Transverse colon (tissue), 4 donors: ENCODE data around the gene TARDBP. TPM values are rescaled to one million over a fixed set of nuclear protein-coding genes. Genes with fewer than 3 reads are reported as not detected.

Experiments
- DNase-seq: peaks from one replicate; pipeline ENCODE4 v3.0.0-alpha.2; 2019
- H3K27ac ChIP-seq, 4 donors: fragments of 200-600 bp; sonication (generic); 2 replicates each; pipeline ENCODE4 v1.5.1; 2016 to 2018; ENCODE audit warnings: inconsistent platforms in 4 of 4
- H3K27me3 ChIP-seq: fragments of 200-600 bp; sonication (generic); 2 replicates; pipeline ENCODE4 v1.5.1; 2017; ENCODE audit warnings: inconsistent platforms
- H3K36me3 ChIP-seq, 4 donors: fragments of 200-600 bp; sonication (generic); 2 replicates each; pipeline ENCODE4 v1.5.1; 2017 to 2019; ENCODE audit warnings: inconsistent platforms in 4 of 4
- H3K4me1 ChIP-seq, 4 donors: fragments of 200-600 bp; sonication (generic); 2 replicates each; pipeline ENCODE4 v1.5.1; 2017 to 2020; ENCODE audit warnings: inconsistent platforms in 4 of 4
- H3K4me3 ChIP-seq, 4 donors: fragments of 200-600 bp; sonication (generic); 1 replicate in 1 of 4; 2 replicates in 3 of 4; pipeline versions ENCODE4 v1.5.1 to v1.6.1; 2017 to 2019; ENCODE audit warnings: inconsistent platforms in 4 of 4
- H3K9me3 ChIP-seq, 2 donors: fragments of 200-600 bp; sonication (generic); 2 replicates each; pipeline ENCODE4 v1.5.1; 2017 to 2019; ENCODE audit warnings: inconsistent platforms in 2 of 2
- EP300 ChIP-seq: sonication (generic); formaldehyde crosslinking; IDR thresholded peaks from one replicate; pipeline ENCODE4 v1.6.1; 2017; ENCODE audit warnings: antibody characterized with exemption, low read depth
- POLR2A ChIP-seq: fragments of 450-650 bp; IDR thresholded peaks from one replicate; pipeline ENCODE4 v1.6.1; 2016; ENCODE audit warnings: antibody characterized with exemption, mild to moderate bottlenecking, moderate library complexity
- POLR2AphosphoS5 ChIP-seq, 3 donors: sonication (generic); formaldehyde crosslinking; IDR thresholded peaks; one replicate each; pipeline ENCODE4 v1.6.1; 2016; ENCODE audit warnings: antibody characterized with exemption in 3 of 3
- WGBS, 2 donors: methylation state at CpG; one replicate each; pipeline ENCODE4 v1.1.5; 2018; ENCODE audit warnings: low coverage in 1 of 2; 5-methylcytosine and 5-hydroxymethylcytosine counted together
- in situ Hi-C, 4 donors: fragments of 200-750 bp; cut with MboI; loops; one replicate each; pipeline versions ENCODE4 v1.15.0 to v1.15.1; 2017; ENCODE audit warnings: low sequenced_read_pairs in 3 of 4, low pct_ligation_motif_present in 1 of 4, low pct_unique_long_range_greater_than_20kb in 1 of 4
- intact Hi-C: fragments of 100-400 bp; cut with DNase I; formaldehyde crosslinking; loops from one replicate; pipeline ENCODE4 v1.15.1; 2023; ENCODE audit warnings: low total_unique reads
- total RNA-seq, 4 donors: library from RNA; depleted of rRNA; stranded (reverse); fragments of >200 nt; gene quantifications; one replicate each; pipeline ENCODE4 v1.1.0, GENCODE V29; 2016
- TF ChIP-seq, protein P1 (sequence below), 5 experiments: fragments of 200-600 bp in 3 of 5; fragments of 450-650 bp in 2 of 5; sonication (generic) in 3 of 5; IDR thresholded peaks; 1 replicate in 2 of 5; 2 replicates in 3 of 5; pipeline ENCODE4 v1.5.1; 2016 to 2017; ENCODE audit warnings: antibody characterized with exemption in 5 of 5, inconsistent platforms in 3 of 5, mild to moderate bottlenecking in 2 of 5, moderate library complexity in 1 of 5

Gene TARDBP
- total RNA-seq, 4 donors from 2014 or later = 112 to 278 (median 190) TPM

DNA sequence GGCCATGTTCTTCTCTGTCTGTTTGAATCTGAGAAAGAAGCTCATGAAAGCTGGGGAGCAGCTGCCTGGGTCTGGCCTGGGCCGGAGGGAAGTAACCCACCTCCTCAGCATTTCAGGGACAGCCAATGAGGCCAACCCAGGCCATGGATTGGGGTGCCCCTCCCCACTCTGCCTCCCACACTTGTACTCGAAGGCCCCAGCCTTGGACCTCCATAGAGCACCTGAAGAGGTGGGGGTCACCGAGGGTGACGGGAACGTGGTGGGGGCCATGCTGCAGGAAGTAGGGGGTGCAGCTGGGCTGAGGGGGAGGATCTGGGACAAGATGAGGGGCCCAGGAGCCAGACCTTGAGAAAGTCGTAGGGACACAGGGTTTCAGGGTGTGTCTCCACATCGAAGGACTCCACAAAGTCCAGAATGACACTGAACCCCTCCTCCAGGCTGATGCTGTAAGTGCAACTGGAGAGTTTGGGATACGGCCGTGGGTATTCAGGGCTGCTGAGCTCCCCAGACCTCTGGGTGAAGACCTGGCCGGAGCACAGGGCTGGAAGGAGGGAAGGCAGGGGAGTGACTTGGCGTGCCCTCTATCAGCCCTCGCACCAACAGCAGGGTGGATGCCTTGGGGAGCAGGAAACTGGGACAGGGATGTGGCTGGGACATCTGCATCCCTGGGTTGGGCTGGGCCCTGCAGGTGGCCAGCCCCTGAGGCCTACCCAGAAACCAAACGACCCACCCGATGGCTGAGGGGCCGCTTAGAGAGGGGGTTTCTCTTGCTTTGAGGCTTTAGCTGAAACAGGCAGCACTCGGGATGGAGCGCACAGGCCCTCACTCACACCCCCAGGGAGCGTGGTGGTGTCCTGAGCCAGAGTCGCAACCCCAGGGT lies 30.8 kb downstream of the TARDBP start:
- H3K36me3 ChIP-seq = no peaks in the 10 kb centered on the region
- TF ChIP-seq POLR2AphosphoS5 (IDR thresholded peaks at IDR 0.05) (no peak), EP300 (no peak), POLR2A (no peak)
- TF ChIP-seq, protein P1, sequence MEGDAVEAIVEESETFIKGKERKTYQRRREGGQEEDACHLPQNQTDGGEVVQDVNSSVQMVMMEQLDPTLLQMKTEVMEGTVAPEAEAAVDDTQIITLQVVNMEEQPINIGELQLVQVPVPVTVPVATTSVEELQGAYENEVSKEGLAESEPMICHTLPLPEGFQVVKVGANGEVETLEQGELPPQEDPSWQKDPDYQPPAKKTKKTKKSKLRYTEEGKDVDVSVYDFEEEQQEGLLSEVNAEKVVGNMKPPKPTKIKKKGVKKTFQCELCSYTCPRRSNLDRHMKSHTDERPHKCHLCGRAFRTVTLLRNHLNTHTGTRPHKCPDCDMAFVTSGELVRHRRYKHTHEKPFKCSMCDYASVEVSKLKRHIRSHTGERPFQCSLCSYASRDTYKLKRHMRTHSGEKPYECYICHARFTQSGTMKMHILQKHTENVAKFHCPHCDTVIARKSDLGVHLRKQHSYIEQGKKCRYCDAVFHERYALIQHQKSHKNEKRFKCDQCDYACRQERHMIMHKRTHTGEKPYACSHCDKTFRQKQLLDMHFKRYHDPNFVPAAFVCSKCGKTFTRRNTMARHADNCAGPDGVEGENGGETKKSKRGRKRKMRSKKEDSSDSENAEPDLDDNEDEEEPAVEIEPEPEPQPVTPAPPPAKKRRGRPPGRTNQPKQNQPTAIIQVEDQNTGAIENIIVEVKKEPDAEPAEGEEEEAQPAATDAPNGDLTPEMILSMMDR (IDR thresholded peaks at IDR 0.05) = no peak
- H3K4me3 ChIP-seq = no peak overlapping the region
- peaks cover 0 to 1% (median 0%) of the 10 kb centered on the region in 4 donors for H3K4me1 ChIP-seq
- DNase-seq = no peak
- H3K27ac ChIP-seq = no peak overlapping the region
- in situ Hi-C loops = loop anchor here in 2 of 4 donors (25.0 kb wide), 1 partner anchor 594 kb away; no protein-coding TSS in a partner anchor
- intact Hi-C loops = no loop called here
- H3K27me3 ChIP-seq = no peaks in the 10 kb centered on the region
- 77 to 100% methylated on average over 3 to 19 of the region's 19 CpGs for WGBS, 2 donors
- H3K9me3 ChIP-seq = no peaks in the 10 kb centered on the region

DNA sequence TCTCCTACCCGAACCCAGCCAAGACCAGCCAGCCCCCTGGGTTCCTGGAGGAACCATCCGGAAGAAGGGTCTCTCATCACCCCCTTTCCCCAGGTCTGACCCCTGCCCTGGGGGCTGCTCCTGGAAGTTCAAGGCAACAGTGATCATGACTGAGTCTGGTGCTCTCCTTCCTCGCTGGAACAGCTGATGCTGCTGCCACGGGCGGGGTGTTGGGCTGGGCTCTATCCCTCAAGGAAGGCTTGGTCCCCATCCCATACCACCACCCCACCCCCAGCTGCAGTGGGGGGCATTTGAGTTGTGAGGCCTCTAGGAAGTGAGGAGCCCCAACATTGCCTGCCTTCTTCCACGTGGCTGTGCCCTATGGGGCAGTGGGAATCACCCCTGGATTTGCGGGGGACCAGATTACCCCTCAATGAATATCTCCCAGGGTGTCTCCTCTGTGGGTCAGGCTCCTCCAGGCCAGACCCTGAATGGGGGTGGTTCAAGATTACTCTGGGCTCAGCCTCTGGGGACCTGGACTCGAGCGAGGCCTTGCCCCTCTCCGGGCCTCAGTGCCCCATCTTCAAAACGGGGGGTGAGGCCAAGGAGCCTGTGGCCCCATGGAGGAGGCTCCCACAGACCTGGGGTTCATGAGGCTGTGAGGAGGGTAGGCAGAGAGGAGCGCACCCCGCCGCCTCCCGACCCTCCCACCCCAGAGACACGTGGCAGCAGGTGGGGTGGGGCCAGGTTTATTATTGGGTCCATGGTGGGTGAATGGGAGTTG lies 31.8 kb downstream of the TARDBP start:
- Histone ChIP-seq H3K4me3 (no peak overlapping the region), H3K4me1 (no peaks in the 10 kb centered on the region), H3K9me3 (no peaks in the 10 kb centered on the region), H3K27ac (no peak overlapping the region), H3K36me3 (no peaks in the 10 kb centered on the region), H3K27me3 (no peaks in the 10 kb centered on the region)
- TF ChIP-seq POLR2A (no peak), POLR2AphosphoS5 (IDR thresholded peaks at IDR 0.05) (no peak), EP300 (no peak)
- TF ChIP-seq, protein P1 (IDR thresholded peaks at IDR 0.05) = no peak
- intact Hi-C loops (no loop called here), in situ Hi-C loops (loop anchor here in 2 of 4 donors (25.0 kb wide), 1 partner anchor 593 kb away; no protein-coding TSS in a partner anchor)
- 70% methylated on average over 15 of the region's 16 CpGs; no CpG with 5 or more reads in 1 of the 2 donors for WGBS, 2 donors
- DNase-seq = no peak

GRCh38 chr1:11044849-11045427 lies 32.5 kb downstream of the TARDBP start:
- 83 to 87% methylated on average over 3 to 13 of the region's 16 CpGs for WGBS, 2 donors
- DNase-seq = no peak
- in situ Hi-C loops = loop anchor here in 2 of 4 donors (25.0 kb wide), 1 partner anchor 592 kb away; no protein-coding TSS in a partner anchor

More at GRCh38 chr1:11044849-11045427, 32.5 kb downstream of the TARDBP start:
- no peak overlapping the region for H3K4me3 ChIP-seq
- no peaks in the 10 kb centered on the region for H3K27me3 ChIP-seq
- no peaks in the 10 kb centered on the region for H3K36me3 ChIP-seq
- no peaks in the 10 kb centered on the region for H3K4me1 ChIP-seq
- no peaks in the 10 kb centered on the region for H3K9me3 ChIP-seq
- intact Hi-C loops = no loop called here
- no peak for TF ChIP-seq POLR2AphosphoS5 (IDR thresholded peaks at IDR 0.05)
- TF ChIP-seq, protein P1 (IDR thresholded peaks at IDR 0.05) = no peak
- TF ChIP-seq POLR2A = no peak
- TF ChIP-seq EP300 = no peak
- H3K27ac ChIP-seq = no peak overlapping the region
